Left ventricle myocardium inferior (tissue), 1 donor: ENCODE measurements around the gene DHRS11. TPM values are rescaled to one million over a fixed set of nuclear protein-coding genes. Genes with fewer than 3 reads are reported as not detected.

Source experiments
- DNase-seq: peaks from one replicate; pipeline ENCODE4 v3.0.0-alpha.2; 2020
- H3K27ac ChIP-seq: fragments of 200-600 bp; replicated peaks from 2 replicates; pipeline ENCODE4 v1.8.0; 2021
- H3K27me3 ChIP-seq: fragments of 200-600 bp; 2 replicates; pipeline ENCODE4 v1.8.0; 2021; ENCODE audit warnings: low read depth
- H3K36me3 ChIP-seq: fragments of 200-600 bp; 2 replicates; pipeline ENCODE4 v1.8.0; 2021
- H3K4me1 ChIP-seq: fragments of 200-600 bp; 2 replicates; pipeline ENCODE4 v1.8.0; 2021
- H3K4me3 ChIP-seq: fragments of 200-600 bp; 2 replicates; pipeline ENCODE4 v1.8.0; 2021; ENCODE audit warnings: mild to moderate bottlenecking, moderate library complexity
- H3K9me3 ChIP-seq: fragments of 200-600 bp; replicated peaks from 2 replicates; pipeline ENCODE4 v1.8.0; 2021
- intact Hi-C: fragments of 100-400 bp; cut with micrococcal nuclease; formaldehyde crosslinking; loops from one replicate; pipeline ENCODE4 v1.11.0; 2022
- total RNA-seq: library from RNA; stranded (reverse); fragmentation: NEBNext Ultra II Directional; extraction: Animal tissue kit (Norgen Biotek cat#: 25700); gene quantifications from one replicate; pipeline ENCODE4 v1.2.1, GENCODE V29; 2021
- TF ChIP-seq, protein P1 (sequence below): fragments of 200-600 bp; IDR thresholded peaks from 2 replicates; pipeline ENCODE4 v1.8.0; 2021; ENCODE audit warnings: antibody characterized with exemption, mild to moderate bottlenecking, borderline replicate concordance
- donor health status: DM: no; HTN: yes; CAD: no; lungs with severe emphysema.

The DHRS11 gene
- total RNA-seq, 1 donor from 2014 or later = 13.1 TPM

DNA sequence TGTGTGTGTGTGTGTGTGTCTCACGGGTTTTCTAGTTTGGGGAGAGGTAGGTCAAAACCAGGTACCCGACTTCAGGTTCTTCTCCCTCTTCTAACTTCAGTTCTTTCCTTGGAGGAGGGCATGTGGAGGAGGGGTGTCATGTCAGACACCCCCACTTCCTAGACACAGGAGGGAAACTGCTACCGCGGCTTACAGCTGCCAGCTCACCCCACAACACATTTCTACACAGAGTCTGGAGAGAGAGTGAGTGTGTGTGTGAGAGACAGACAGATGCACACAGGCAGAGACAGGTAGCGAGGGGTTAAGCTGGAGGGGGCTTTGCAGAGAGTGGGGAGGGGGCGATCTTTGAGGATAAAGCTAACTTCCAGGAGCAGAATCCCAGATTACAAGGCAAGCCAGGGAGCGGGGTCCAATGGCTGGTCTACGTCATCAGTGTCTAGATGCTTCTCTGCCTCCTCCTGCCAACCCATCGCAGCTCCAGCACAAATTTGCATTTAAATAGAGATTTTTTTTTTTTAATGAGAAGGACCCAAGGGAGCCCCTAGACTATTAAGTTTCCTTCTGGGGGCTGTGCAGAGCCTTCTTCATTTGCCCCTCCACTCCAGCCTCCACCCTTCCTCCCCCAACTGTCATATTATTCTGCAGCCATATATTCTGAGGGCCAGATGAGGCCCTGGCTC lies 58.6 kb downstream of the DHRS11 start:
- Histone ChIP-seq H3K4me1 (no peaks in the 10 kb centered on the region), H3K27ac (no peak overlapping the region), H3K27me3 (peaks cover 97% of the 10 kb centered on the region), H3K36me3 (no peaks in the 10 kb centered on the region), H3K9me3 (no peaks in the 10 kb centered on the region), H3K4me3 (no peak overlapping the region)
- intact Hi-C loops = no loop called here
- TF ChIP-seq, protein P1, sequence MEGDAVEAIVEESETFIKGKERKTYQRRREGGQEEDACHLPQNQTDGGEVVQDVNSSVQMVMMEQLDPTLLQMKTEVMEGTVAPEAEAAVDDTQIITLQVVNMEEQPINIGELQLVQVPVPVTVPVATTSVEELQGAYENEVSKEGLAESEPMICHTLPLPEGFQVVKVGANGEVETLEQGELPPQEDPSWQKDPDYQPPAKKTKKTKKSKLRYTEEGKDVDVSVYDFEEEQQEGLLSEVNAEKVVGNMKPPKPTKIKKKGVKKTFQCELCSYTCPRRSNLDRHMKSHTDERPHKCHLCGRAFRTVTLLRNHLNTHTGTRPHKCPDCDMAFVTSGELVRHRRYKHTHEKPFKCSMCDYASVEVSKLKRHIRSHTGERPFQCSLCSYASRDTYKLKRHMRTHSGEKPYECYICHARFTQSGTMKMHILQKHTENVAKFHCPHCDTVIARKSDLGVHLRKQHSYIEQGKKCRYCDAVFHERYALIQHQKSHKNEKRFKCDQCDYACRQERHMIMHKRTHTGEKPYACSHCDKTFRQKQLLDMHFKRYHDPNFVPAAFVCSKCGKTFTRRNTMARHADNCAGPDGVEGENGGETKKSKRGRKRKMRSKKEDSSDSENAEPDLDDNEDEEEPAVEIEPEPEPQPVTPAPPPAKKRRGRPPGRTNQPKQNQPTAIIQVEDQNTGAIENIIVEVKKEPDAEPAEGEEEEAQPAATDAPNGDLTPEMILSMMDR = no peak
- no peak for DNase-seq

Other genes with a start within 250 kb of the DHRS11 start
- not detected for gene TBC1D3H, start 203.4 kb upstream of the DHRS11 start, total RNA-seq
- 22.9 TPM for gene ZNHIT3, start 105.2 kb upstream of the DHRS11 start, total RNA-seq
- 11.8 TPM for gene MYO19, start 57.0 kb upstream of the DHRS11 start, total RNA-seq
- 3.3 TPM for gene PIGW, start 56.9 kb upstream of the DHRS11 start, total RNA-seq
- gene GGNBP2, start 47.0 kb upstream of the DHRS11 start, total RNA-seq = 41.7 TPM
- gene MRM1, start 9.7 kb downstream of the DHRS11 start, total RNA-seq = 8.7 TPM